Activated naive CD8-positive, alpha-beta T cell treated with anti-CD3 and anti-CD28 coated beads, Interleukin-2, amount 10 ng/mL, durations not matched to agents 7 days and 5 days (primary cell): ENCODE results near the gene CST6. TPM values are rescaled to one million over a fixed set of nuclear protein-coding genes. Genes with fewer than 3 reads are reported as not detected.

Source experiments
- ATAC-seq: fragments of 150-1000 bp; cut with Tn5 transposase; one replicate; pipeline ENCODE4 v1.10.0; 2021; ENCODE audit warnings: low read depth, moderate library complexity
- POLR2A ChIA-PET: fragments of 350-600 bp; sonication (Branson Sonifier 250); formaldehyde crosslinking; loops from one replicate; lab custom pipeline; 2021; ENCODE audit warnings: antibody characterized with exemption; lab: Charles Lee
- DNase-seq: peaks from one replicate; pipeline ENCODE4 v3.0.0; 2021
- H3K27ac Mint-ChIP-seq: one replicate; pipeline ENCODE4 v1.8.0; 2022; ENCODE audit warnings: mild to moderate bottlenecking, mixed read lengths
- H3K27me3 Mint-ChIP-seq: one replicate; pipeline ENCODE4 v1.8.0; 2022; ENCODE audit warnings: mild to moderate bottlenecking, moderate library complexity, mixed read lengths
- H3K36me3 Mint-ChIP-seq: one replicate; pipeline ENCODE4 v1.8.0; 2021; ENCODE audit warnings: mild to moderate bottlenecking, mixed read lengths
- H3K4me1 Mint-ChIP-seq: one replicate; pipeline ENCODE4 v1.8.0; 2021; ENCODE audit warnings: mixed read lengths
- H3K4me3 Mint-ChIP-seq: one replicate; pipeline ENCODE4 v1.8.0; 2022; ENCODE audit warnings: mild to moderate bottlenecking, moderate library complexity, mixed read lengths
- H3K9me3 Mint-ChIP-seq: one replicate; pipeline ENCODE4 v1.8.0; 2021; ENCODE audit warnings: mixed read lengths
- total RNA-seq, 2 experiments: library from RNA; stranded (reverse); gene quantifications; one replicate each; pipeline ENCODE4 v1.2.3, GENCODE V29; 2021

The CST6 gene
- total RNA-seq, 2 experiments from 2014 or later: not detected

- H3K27me3 Mint-ChIP-seq: peaks cover 11% of the 10 kb centered on the region
- H3K27ac Mint-ChIP-seq: no peak overlapping the region
- H3K4me1 Mint-ChIP-seq: no peaks in the 10 kb centered on the region
- POLR2A ChIA-PET: interaction anchor here (0.6 kb wide), 1 partner anchor 325 kb away, joined by 4 read pairs; no protein-coding TSS in a partner anchor
- ATAC-seq (no peak), DNase-seq (no peak)
- H3K4me3 Mint-ChIP-seq: no peak overlapping the region
- H3K9me3 Mint-ChIP-seq: no peaks in the 10 kb centered on the region
- no peaks in the 10 kb centered on the region for H3K36me3 Mint-ChIP-seq
These were observed 24.0 kb downstream of the CST6 start for GRCh38 chr11:66035653-66036333.

- H3K27ac Mint-ChIP-seq: no peak overlapping the region
- no peak for ATAC-seq
These were observed 24.5 kb downstream of the CST6 start for GRCh38 chr11:66036334-66036710.

GRCh38 chr11:66037327-66037726, 25.5 kb downstream of the CST6 start:
- no peak for ATAC-seq
- Mint-ChIP-seq H3K4me1 (no peaks in the 10 kb centered on the region), H3K9me3 (no peaks in the 10 kb centered on the region), H3K27ac (no peak overlapping the region), H3K27me3 (peaks cover 17% of the 10 kb centered on the region), H3K4me3 (no peak overlapping the region), H3K36me3 (no peaks in the 10 kb centered on the region)
- POLR2A ChIA-PET: no interaction called here
- no peak for DNase-seq

More at GRCh38 chr11:66036334-66036710, 24.5 kb downstream of the CST6 start:
- no peaks in the 10 kb centered on the region for H3K9me3 Mint-ChIP-seq
- no peaks in the 10 kb centered on the region for H3K4me1 Mint-ChIP-seq
- peaks cover 14% of the 10 kb centered on the region for H3K27me3 Mint-ChIP-seq
- POLR2A ChIA-PET: no interaction called here
- no peak overlapping the region for H3K4me3 Mint-ChIP-seq
- DNase-seq: no peak
- H3K36me3 Mint-ChIP-seq: no peaks in the 10 kb centered on the region

- H3K36me3 Mint-ChIP-seq: no peaks in the 10 kb centered on the region
- H3K4me1 Mint-ChIP-seq: peaks cover 3% of the 10 kb centered on the region
- H3K9me3 Mint-ChIP-seq: no peaks in the 10 kb centered on the region
- ATAC-seq (no peak), DNase-seq (no peak)
- POLR2A ChIA-PET: no interaction called here
- H3K4me3 Mint-ChIP-seq: no peak overlapping the region
- H3K27ac Mint-ChIP-seq: no peak overlapping the region
- H3K27me3 Mint-ChIP-seq: peaks cover 15% of the 10 kb centered on the region
These were observed 28.0 kb downstream of the CST6 start for GRCh38 chr11:66039765-66040164.

- no peaks in the 10 kb centered on the region for H3K36me3 Mint-ChIP-seq
- H3K9me3 Mint-ChIP-seq: no peaks in the 10 kb centered on the region
- no peak overlapping the region for H3K27ac Mint-ChIP-seq
- ATAC-seq (no peak), DNase-seq (no peak)
- peaks cover 16% of the 10 kb centered on the region for H3K27me3 Mint-ChIP-seq
- H3K4me1 Mint-ChIP-seq: peaks cover 6% of the 10 kb centered on the region
- POLR2A ChIA-PET: no interaction called here
- no peak overlapping the region for H3K4me3 Mint-ChIP-seq
These were observed 30.6 kb downstream of the CST6 start for GRCh38 chr11:66042227-66042995.

- DNase-seq (no peak), ATAC-seq (no peak)
- Mint-ChIP-seq H3K4me1 (peaks cover 6% of the 10 kb centered on the region), H3K4me3 (no peak overlapping the region), H3K9me3 (no peaks in the 10 kb centered on the region), H3K27me3 (peaks cover 22% of the 10 kb centered on the region), H3K27ac (no peak overlapping the region), H3K36me3 (no peaks in the 10 kb centered on the region)
- POLR2A ChIA-PET: no interaction called here
These were observed 31.4 kb downstream of the CST6 start for GRCh38 chr11:66042996-66043906.

- ATAC-seq (peak; percentile 8), DNase-seq (no peak)
- Mint-ChIP-seq H3K36me3 (no peaks in the 10 kb centered on the region), H3K4me3 (peak overlapping the region; percentile 18), H3K27me3 (peaks cover 23% of the 10 kb centered on the region), H3K27ac (no peak overlapping the region), H3K4me1 (peaks cover 10% of the 10 kb centered on the region), H3K9me3 (no peaks in the 10 kb centered on the region)
- POLR2A ChIA-PET: no interaction called here
These were observed 32.9 kb downstream of the CST6 start for GRCh38 chr11:66044757-66045156.

GRCh38 chr11:66045177-66045639, 33.4 kb downstream of the CST6 start:
- Mint-ChIP-seq H3K27me3 (peaks cover 21% of the 10 kb centered on the region), H3K36me3 (no peaks in the 10 kb centered on the region), H3K9me3 (no peaks in the 10 kb centered on the region), H3K27ac (no peak overlapping the region), H3K4me3 (peak overlapping the region; percentile 18), H3K4me1 (peaks cover 10% of the 10 kb centered on the region)
- POLR2A ChIA-PET: no interaction called here
- ATAC-seq: peak; percentile 90
- peak; percentile 84 for DNase-seq

GRCh38 chr11:66046901-66047300, 35.1 kb downstream of the CST6 start:
- H3K9me3 Mint-ChIP-seq: no peaks in the 10 kb centered on the region
- POLR2A ChIA-PET: interaction anchor here (1.8 kb wide), 1 partner anchor 44 kb away, joined by 6 read pairs; the partner anchor contains the start of genes BANF1 and EIF1AD
- H3K27ac Mint-ChIP-seq: no peak overlapping the region
- H3K36me3 Mint-ChIP-seq: no peaks in the 10 kb centered on the region
- no peak overlapping the region for H3K4me3 Mint-ChIP-seq
- ATAC-seq (no peak), DNase-seq (no peak)
- peaks cover 20% of the 10 kb centered on the region for H3K4me1 Mint-ChIP-seq
- H3K27me3 Mint-ChIP-seq: peaks cover 14% of the 10 kb centered on the region

- no peak overlapping the region for H3K4me3 Mint-ChIP-seq
- H3K27me3 Mint-ChIP-seq: peaks cover 14% of the 10 kb centered on the region
- H3K27ac Mint-ChIP-seq: no peak overlapping the region
- ATAC-seq (no peak), DNase-seq (no peak)
- H3K36me3 Mint-ChIP-seq: peaks cover 5% of the 10 kb centered on the region
- POLR2A ChIA-PET: interaction anchor here (0.5 to 1.8 kb wide), 2 partner anchors 10 to 45 kb away, joined by 4 to 6 read pairs; partner anchors contain the start of genes BANF1 and EIF1AD
- no peaks in the 10 kb centered on the region for H3K9me3 Mint-ChIP-seq
- peaks cover 21% of the 10 kb centered on the region for H3K4me1 Mint-ChIP-seq
These were observed 35.9 kb downstream of the CST6 start for GRCh38 chr11:66047541-66048365.

GRCh38 chr11:66048547-66049323, 36.9 kb downstream of the CST6 start, which contains the start of gene GAL3ST3:
GAL3ST3 (minus strand) TSS chr11:66049161; CDS start chr11:66045415, 3,746 bp downstream.
- POLR2A ChIA-PET: interaction anchor here (1.0 to 1.8 kb wide), 2 partner anchors 10 to 46 kb away, joined by 5 to 6 read pairs; partner anchors contain the start of genes BANF1 and EIF1AD
- Mint-ChIP-seq H3K4me1 (peaks cover 28% of the 10 kb centered on the region), H3K4me3 (peak within 1 kb of the TSS; percentile 10), H3K27ac (no peak within 1 kb of the TSS), H3K9me3 (no peaks in the 10 kb centered on the region), H3K36me3 (peaks cover 10% of the 10 kb centered on the region), H3K27me3 (peaks cover 14% of the 10 kb centered on the region)
- ATAC-seq (no peak), DNase-seq (no peak)
